HG03139 (cell line): ENCODE data around the gene BCAR1.
"Not testable (repeated sequence)": the region's sequence is repeated elsewhere in the genome, so short reads cannot be mapped to it uniquely, and the experiment has no call there.

Source experiments
- ATAC-seq: cut with Tn5 transposase; IDR thresholded peaks from one replicate; pipeline ENCODE4 v1.9.1; 2021; ENCODE audit not compliant: unreplicated experiment

BCAR1 gene

DNA sequence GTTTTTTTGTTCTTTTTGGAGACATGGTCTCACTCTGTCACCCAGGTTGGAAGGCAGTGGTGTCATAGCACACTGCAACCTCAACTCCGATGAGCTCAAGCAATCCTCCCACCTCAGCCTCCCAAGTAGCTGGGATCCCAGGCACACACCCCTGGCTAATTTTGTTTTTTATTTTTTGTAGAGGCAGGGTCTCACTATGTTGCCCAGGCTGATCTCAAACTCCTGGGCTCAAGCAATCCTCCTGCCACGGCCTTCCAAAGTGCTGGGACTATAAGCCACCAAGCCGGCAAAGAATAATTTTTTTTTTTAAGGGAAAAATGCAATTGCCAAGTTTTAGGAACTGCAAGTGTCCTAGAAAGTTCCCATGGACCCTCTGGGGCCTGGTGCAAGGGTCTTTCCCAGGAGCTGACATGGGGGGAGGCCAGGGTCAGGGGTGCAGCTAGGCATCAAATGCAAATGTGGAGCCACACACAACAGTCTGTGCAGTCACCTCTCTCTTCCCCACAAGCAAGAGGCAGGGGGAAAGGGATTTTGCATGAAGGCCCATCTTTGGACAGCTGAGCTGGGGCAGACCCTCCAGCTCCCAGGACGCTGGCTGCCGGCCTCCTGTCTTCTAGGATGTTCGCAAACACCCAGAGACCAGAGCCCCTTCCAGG, 20.1 kb upstream of the BCAR1 start:
- no peak for ATAC-seq

GRCh38 chr16:75269358-75269757, 17.9 kb upstream of the BCAR1 start:
- not testable (repeated sequence) for ATAC-seq

DNA sequence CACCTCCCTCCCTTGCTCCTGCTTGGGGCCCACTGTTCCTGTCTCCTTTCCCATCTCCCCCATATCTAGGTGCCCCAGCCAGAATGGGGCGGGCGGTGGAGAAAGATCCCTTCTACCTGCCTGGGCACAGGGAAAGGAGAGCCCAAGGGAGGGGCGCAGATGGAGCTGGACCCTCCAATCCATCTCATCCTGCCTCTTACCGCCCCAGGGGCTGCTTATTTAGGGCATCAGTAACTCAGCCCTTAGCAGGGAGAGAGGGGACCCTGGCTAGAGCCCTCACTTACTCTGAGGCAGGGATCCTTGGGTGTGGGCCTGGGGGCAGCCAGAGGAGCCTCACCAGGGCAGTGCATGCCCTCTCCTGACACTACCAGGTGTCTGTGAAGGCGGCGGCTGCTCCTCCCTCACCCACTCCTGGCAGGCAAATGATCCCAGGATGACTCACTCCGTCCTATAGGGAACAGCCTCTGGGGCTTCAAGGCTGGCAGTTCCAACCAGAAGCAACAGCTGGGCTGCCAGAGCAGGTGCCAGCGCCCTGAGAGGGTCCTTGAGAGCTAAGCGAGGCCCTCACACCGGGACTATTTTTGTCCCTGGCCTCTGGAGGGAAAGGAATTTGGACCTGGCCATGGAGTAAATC, 16.3 kb upstream of the BCAR1 start:
- ATAC-seq = no peak

GRCh38 chr16:75266738-75267630, 15.6 kb upstream of the BCAR1 start:
- no peak for ATAC-seq

DNA sequence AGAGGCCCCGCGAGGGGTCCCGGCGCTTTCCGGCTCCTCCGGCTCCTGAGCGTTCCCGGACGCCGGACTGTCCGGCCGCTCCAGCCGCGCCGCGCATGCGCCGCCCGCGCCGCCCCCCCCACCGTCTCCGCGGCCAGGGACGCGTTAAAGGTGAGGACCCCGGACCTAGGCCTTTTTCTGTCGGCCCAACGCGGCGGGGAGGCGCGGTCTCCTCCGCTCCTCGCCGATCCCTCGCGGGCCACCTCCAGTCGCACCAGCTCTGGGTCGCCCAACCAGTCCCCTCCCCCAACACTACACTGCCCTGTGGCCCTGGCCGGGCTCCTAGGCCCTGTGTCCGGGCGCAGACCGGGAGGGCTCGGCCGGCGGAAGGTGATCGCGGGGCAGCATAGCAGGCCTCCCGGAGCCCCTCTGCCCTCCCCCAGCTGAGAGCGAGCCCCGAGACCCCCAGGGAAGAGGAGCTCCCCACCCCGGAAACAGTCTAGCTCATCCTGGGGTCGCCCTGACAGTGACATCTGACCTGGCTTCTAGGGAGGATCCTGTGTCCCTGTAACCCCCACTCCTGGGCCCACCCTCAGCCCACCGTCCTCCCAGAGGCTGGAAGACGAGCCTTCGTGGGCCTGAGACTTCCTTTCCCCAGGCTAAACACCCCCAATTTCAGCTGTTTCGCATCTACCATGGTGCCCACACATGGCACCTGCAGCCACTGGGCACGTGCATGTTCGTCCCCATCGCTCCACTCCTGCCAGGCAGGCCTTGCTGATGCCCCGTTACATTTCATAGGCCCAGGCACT, 14.7 kb upstream of the BCAR1 start:
- peak; percentile 70 for ATAC-seq

GRCh38 chr16:75264999-75265910, 13.8 kb upstream of the BCAR1 start:
- ATAC-seq = peak; percentile 12

- no peak for ATAC-seq
Observed at GRCh38 chr16:75264457-75264998, 13.1 kb upstream of the BCAR1 start.

DNA sequence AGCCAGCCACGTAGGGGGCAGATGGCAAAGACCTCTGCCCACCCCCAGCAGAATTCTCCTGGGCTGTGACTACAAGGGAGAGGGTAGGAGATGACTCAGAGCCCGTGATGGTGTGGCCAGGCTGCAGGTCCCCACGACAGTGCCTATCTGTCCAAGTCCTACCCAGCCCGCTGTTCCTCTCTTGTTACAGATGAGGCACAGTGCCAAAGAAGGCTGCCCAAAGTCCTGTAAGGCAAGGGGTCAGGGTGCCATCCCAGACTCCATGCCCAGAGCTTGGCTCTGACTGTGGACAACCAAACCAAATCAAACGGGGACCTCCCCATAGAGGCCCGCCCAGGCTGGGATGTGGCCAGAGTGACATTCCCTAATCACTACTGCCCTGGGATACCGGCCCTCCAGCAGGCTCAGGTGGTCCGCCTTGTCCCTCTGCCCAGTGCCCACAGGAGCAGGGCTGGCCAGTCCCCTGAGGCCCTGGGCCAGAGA, 12.6 kb upstream of the BCAR1 start:
- no peak for ATAC-seq

- no peak for ATAC-seq
Observed at GRCh38 chr16:75263291-75263962, 12.0 kb upstream of the BCAR1 start.

GRCh38 chr16:75262800-75263127, 11.3 kb upstream of the BCAR1 start:
- no peak for ATAC-seq

DNA sequence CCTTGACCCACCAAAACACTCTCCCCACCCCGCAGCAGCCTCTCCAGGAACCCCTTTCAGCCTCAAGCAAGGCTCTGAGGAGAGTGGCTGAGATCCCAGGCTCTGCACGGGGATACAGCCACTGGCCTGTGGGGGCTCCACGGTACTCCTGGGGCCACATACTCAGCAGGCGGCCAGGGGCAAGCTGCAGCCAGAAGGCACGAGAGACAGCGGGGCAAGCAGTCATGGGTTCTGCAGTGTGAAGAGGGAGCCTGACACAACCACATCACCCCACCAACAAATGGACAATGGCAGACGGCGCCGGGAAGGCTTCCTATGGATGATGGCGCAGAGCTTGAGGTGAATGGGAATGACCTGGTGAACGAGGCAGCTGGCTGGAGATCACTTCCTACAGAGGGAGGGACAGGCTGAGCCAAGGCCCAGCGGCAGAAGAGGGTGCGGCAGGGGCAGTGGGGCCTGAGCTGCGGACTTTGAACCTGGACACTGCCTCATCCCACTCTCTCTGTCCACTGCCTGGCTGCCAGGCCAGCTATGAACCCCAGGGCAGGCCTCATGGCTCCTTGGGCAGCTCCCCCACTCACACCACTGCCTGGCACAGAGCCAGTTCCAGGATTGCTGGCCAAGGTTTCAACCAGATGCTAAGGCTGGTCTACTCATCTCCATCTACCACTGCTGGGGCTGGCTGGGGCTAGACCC, 10.8 kb upstream of the BCAR1 start:
- ATAC-seq = no peak

GRCh38 chr16:75261590-75262078, 10.2 kb upstream of the BCAR1 start:
- no peak for ATAC-seq

DNA sequence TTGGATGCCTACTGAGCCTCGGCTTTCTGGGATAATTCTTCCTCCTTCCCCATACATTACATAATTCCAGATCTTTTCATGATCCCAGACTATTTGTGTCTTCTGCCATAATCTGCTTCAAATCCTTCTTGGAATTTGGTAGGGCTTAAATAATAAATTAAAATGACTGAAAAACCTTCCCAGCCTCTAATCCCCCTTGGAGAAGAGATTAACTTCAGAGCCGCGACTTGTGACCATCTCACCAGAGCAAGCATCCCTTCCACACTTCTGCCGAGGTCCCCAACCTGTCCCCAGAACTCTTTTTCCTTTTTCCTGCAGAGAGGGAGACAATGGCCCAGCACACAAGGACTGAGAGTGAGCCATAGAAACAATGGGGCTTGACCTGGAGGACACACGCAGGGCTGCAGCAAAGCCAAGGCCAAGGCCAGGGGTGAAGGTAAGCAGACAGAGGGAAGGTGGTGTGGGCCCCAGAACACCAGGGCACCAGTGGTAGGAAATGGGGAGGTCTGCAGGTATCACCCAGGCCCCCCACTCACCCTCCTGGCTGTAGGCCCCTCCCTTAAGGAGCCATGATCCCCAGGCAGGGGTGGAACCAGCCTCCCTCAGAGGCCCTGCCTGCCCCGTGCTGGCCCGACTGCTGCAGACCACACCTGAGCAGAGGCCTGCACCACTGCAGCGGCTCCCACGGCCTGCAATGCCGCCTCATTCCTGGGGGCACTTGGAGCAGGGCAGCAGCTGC, 9.6 kb upstream of the BCAR1 start:
- ATAC-seq = no peak

- no peak for ATAC-seq
Observed at GRCh38 chr16:75258807-75259141, 7.3 kb upstream of the BCAR1 start.

GRCh38 chr16:75257886-75258806, 6.7 kb upstream of the BCAR1 start:
- ATAC-seq = no peak

DNA sequence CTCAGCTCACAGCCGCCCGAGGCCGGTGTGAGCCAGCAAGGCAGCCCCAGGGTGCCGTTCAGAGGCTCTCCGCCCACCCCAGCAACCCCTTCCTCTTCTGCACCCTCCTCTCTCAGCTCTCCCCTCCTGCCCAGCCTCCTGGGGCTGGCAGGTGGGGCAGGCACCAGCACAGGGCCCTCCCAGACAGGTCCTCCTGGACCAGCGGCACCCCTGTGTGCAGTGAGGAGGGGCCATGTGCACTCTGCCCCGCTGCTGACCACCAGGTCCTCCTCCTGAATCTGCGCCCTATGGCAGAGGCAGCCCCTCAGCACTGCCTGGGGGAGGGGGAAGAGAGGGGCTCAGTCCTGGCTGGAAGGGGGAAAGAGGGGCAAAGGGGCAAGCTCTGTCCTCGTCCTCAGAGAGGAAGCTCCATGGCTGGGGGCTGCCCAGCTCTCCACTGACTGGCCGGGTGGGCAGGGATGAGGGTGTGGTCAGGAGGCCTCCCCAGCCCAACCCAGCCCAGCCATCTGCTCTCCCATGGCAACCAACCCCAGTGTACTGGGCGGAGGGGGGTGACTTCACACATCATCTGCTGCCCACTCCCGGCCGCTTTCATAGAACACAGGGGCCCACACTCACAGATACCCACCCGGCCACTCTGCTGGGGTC, 5.4 kb upstream of the BCAR1 start:
- ATAC-seq = no peak
